H1 (cell line): ENCODE data around the gene NEBL. TPM values are rescaled to one million over a fixed set of nuclear protein-coding genes. Genes with fewer than 3 reads are reported as not detected.
"Not testable (repeated sequence)": the region's sequence is repeated elsewhere in the genome, so short reads cannot be mapped to it uniquely, and the experiment has no call there.

Experiments used
- CTCF ChIA-PET: fragments of 300-600 bp; sonication (Branson Sonifier 250); formaldehyde crosslinking; loops from one replicate; lab custom pipeline; 2021; ENCODE audit not compliant: partially characterized antibody; lab: Charles Lee
- POLR2A ChIA-PET: fragments of 300-600 bp; sonication (Branson Sonifier 250); formaldehyde crosslinking; loops from one replicate; lab custom pipeline; 2021; ENCODE audit warnings: inconsistent platforms; ENCODE audit not compliant: partially characterized antibody; lab: Charles Lee
- DNase-seq, 2 experiments: peaks; one replicate each; pipeline versions ENCODE4 v3.0.0 to v3.0.0-alpha.2; 2010 to 2022; ENCODE audit warnings: low spot score in 2 of 2, low read depth in 1 of 2, mixed read lengths in 1 of 2
- FAIRE-seq: peaks from 2 replicates; lab custom pipeline; 2011; peaks lifted over from hg19 to GRCh38; lab: Jason Lieb, UNC
- H2AFZ ChIP-seq: 2 replicates; pipeline ENCODE4 v1.8.1; 2012; ENCODE audit warnings: low read length, inconsistent platforms
- H2AK5ac ChIP-seq: 2 replicates; pipeline ENCODE4 v1.6.1; 2013; ENCODE audit warnings: low read depth, low read length
- H2BK120ac ChIP-seq: replicated peaks from 2 replicates; pipeline ENCODE3; 2013; ENCODE audit warnings: low read depth, low read length, inconsistent platforms
- H2BK12ac ChIP-seq: 2 replicates; pipeline ENCODE4 v1.6.1; 2013; ENCODE audit warnings: low read depth, low read length
- H2BK15ac ChIP-seq: 2 replicates; pipeline ENCODE4 v1.6.1; 2013; ENCODE audit warnings: low read length
- H2BK20ac ChIP-seq: 2 replicates; pipeline ENCODE4 v1.6.1; 2013; ENCODE audit warnings: low read length
- H2BK5ac ChIP-seq: 2 replicates; pipeline ENCODE4 v1.6.1; 2013; ENCODE audit warnings: low read depth, low read length
- H3K14ac ChIP-seq: 2 replicates; pipeline ENCODE4 v1.6.1; 2013; ENCODE audit warnings: inconsistent platforms; ENCODE audit not compliant: insufficient read length
- H3K18ac ChIP-seq: 2 replicates; pipeline ENCODE4 v1.6.1; 2013; ENCODE audit warnings: low read length; ENCODE audit errors: extremely low read depth
- H3K23ac ChIP-seq: 2 replicates; pipeline ENCODE4 v1.6.1; 2013; ENCODE audit warnings: inconsistent platforms; ENCODE audit not compliant: insufficient read length
- H3K23me2 ChIP-seq: 2 replicates; pipeline ENCODE4 v1.6.1; 2013; ENCODE audit warnings: low read depth, low read length
- H3K27ac ChIP-seq: 2 replicates; pipeline ENCODE4 v1.6.1; 2011; ENCODE audit warnings: low read depth, low read length, inconsistent platforms
- H3K27me3 ChIP-seq, 4 experiments: replicated peaks in 1 of 4; 1 replicate in 1 of 4; 2 replicates in 3 of 4; pipeline versions ENCODE4 v1.6.1 to v1.8.1; 2011 to 2013; ENCODE audit warnings: low read length in 3 of 4, mild to moderate bottlenecking in 3 of 4, inconsistent platforms in 2 of 4, mixed read lengths in 2 of 4, moderate library complexity in 1 of 4; ENCODE audit not compliant: control insufficient read depth in 3 of 4, insufficient read depth in 3 of 4; ENCODE audit errors: extremely low read depth in 1 of 4
- H3K36me3 ChIP-seq, 4 experiments: 2 replicates each; pipeline versions ENCODE4 v1.6.1 to v1.8.1; 2011 to 2013; ENCODE audit warnings: mild to moderate bottlenecking in 4 of 4, low read length in 3 of 4, moderate library complexity in 2 of 4, control low read depth in 1 of 4, inconsistent platforms in 1 of 4; ENCODE audit not compliant: insufficient read depth in 4 of 4, control insufficient read depth in 2 of 4
- H3K4ac ChIP-seq: replicated peaks from 2 replicates; pipeline ENCODE3; 2013; ENCODE audit warnings: low read length, low read depth, mixed read lengths, inconsistent platforms; ENCODE audit not compliant: insufficient read length
- H3K4me1 ChIP-seq, 4 experiments: replicated peaks in 1 of 4; 1 replicate in 1 of 4; 2 replicates in 3 of 4; pipeline versions ENCODE4 v1.6.1 to v1.8.1; 2011 to 2013; ENCODE audit warnings: low read length in 3 of 4, inconsistent platforms in 2 of 4, mixed read lengths in 1 of 4; ENCODE audit not compliant: insufficient read depth in 4 of 4, control insufficient read depth in 3 of 4
- H3K4me2 ChIP-seq, 2 experiments: 2 replicates each; pipeline versions ENCODE4 v1.6.1 to v1.8.1; 2011 to 2013; ENCODE audit warnings: low read depth in 2 of 2, low read length in 2 of 2, control low read depth in 1 of 2, inconsistent platforms in 1 of 2, mild to moderate bottlenecking in 1 of 2; ENCODE audit not compliant: insufficient read depth in 1 of 2
- H3K4me3 ChIP-seq, 4 experiments: fragments of 200-600, 300-600 bp in 1 of 4; sonication (generic), shearing (Covaris generic), sonication (Bioruptor Twin) in 1 of 4; 2 replicates each; pipeline versions ENCODE4 v1.5.1 to v1.8.1; 2011 to 2016; ENCODE audit warnings: low read length in 4 of 4, low read depth in 3 of 4, control low read depth in 2 of 4, inconsistent platforms in 2 of 4, mild to moderate bottlenecking in 2 of 4, mixed read lengths in 1 of 4, moderate library complexity in 1 of 4; ENCODE audit not compliant: insufficient read depth in 2 of 4; ENCODE audit errors: extremely low read depth in 1 of 4
- H3K56ac ChIP-seq: replicated peaks from 2 replicates; pipeline ENCODE3; 2013; ENCODE audit warnings: low read depth, mild to moderate bottlenecking, mixed read lengths, low read length, inconsistent platforms; ENCODE audit not compliant: insufficient read length
- H3K79me1 ChIP-seq: 2 replicates; pipeline ENCODE4 v1.6.1; 2013; ENCODE audit warnings: low read depth, low read length, control low read depth
- H3K79me2 ChIP-seq, 2 experiments: 2 replicates each; pipeline versions ENCODE4 v1.6.1 to v1.8.1; 2012 to 2013; ENCODE audit warnings: low read length in 2 of 2, mild to moderate bottlenecking in 2 of 2, inconsistent platforms in 1 of 2; ENCODE audit not compliant: insufficient read depth in 2 of 2, control insufficient read depth in 1 of 2
- H3K9ac ChIP-seq, 4 experiments: replicated peaks in 1 of 4; 1 replicate in 1 of 4; 2 replicates in 3 of 4; pipeline versions ENCODE4 v1.6.1 to v1.8.1; 2011 to 2013; ENCODE audit warnings: low read depth in 3 of 4, low read length in 3 of 4, control low read depth in 2 of 4, mild to moderate bottlenecking in 2 of 4, moderate library complexity in 2 of 4, inconsistent platforms in 1 of 4; ENCODE audit errors: extremely low read depth in 1 of 4
- H3K9me3 ChIP-seq, 2 experiments: 2 replicates each; pipeline versions ENCODE4 v1.6.1 to v1.8.1; 2012 to 2013; ENCODE audit warnings: mild to moderate bottlenecking in 2 of 2, moderate library complexity in 2 of 2, control low read depth in 1 of 2, inconsistent platforms in 1 of 2, low read depth in 1 of 2, low read length in 1 of 2, mixed read lengths in 1 of 2; ENCODE audit not compliant: insufficient read depth in 2 of 2
- H4K20me1 ChIP-seq, 2 experiments: replicated peaks in 1 of 2; 2 replicates each; pipeline versions ENCODE3 to v1.8.1; 2011 to 2013; ENCODE audit warnings: inconsistent platforms in 2 of 2, low read length in 2 of 2, mild to moderate bottlenecking in 1 of 2; ENCODE audit not compliant: insufficient read depth in 2 of 2, control insufficient read depth in 1 of 2
- H4K5ac ChIP-seq: 2 replicates; pipeline ENCODE4 v1.6.1; 2013; ENCODE audit warnings: low read length, low read depth, mixed read lengths, inconsistent platforms; ENCODE audit not compliant: insufficient read length
- H4K8ac ChIP-seq: 2 replicates; pipeline ENCODE4 v1.8.0; 2013; ENCODE audit warnings: mild to moderate bottlenecking, moderate library complexity, low read length, inconsistent platforms; ENCODE audit not compliant: insufficient read depth; ENCODE audit errors: extremely low read depth
- H4K91ac ChIP-seq: replicated peaks from 2 replicates; pipeline ENCODE3; 2013; ENCODE audit warnings: low read length, mixed read lengths, inconsistent platforms; ENCODE audit not compliant: insufficient read length
- JUN ChIP-seq: IDR thresholded peaks from 2 replicates; pipeline ENCODE4 v1.6.1; 2011; ENCODE audit warnings: low read depth, mild to moderate bottlenecking, improper control_type of control experiment, low read length
- NRF1 ChIP-seq: IDR thresholded peaks from 2 replicates; pipeline ENCODE4 v1.6.1; 2011; ENCODE audit warnings: mild to moderate bottlenecking, low read depth, low read length, improper control_type of control experiment
- POLR2AphosphoS5 ChIP-seq: IDR thresholded peaks from 2 replicates; pipeline ENCODE4 v1.6.1; 2011; ENCODE audit warnings: low read depth, low read length
- SRF ChIP-seq: IDR thresholded peaks from 2 replicates; pipeline ENCODE4 v1.6.1; 2011; ENCODE audit warnings: mild to moderate bottlenecking, low read depth, low read length, moderate library complexity
- YY1 ChIP-seq: IDR thresholded peaks from 2 replicates; pipeline ENCODE4 v1.6.1; 2011; ENCODE audit warnings: low read depth, mild to moderate bottlenecking, low read length
- WGBS, 2 experiments: shearing (Covaris generic) in 1 of 2; methylation state at CpG; one replicate each; pipeline versions ENCODE4 v1.1.6 to v1.1.7; 2013 to 2015; ENCODE audit warnings: low lambda C conversion rate in 2 of 2, mixed read lengths in 2 of 2, inconsistent platforms in 1 of 2, low coverage in 1 of 2, missing lambda C conversion rate in 1 of 2; ENCODE audit not compliant: insufficient replicate concordance in 2 of 2, insufficient coverage in 1 of 2, insufficient read length in 1 of 2; ENCODE audit errors: extremely low coverage in 1 of 2, missing lambda C conversion rate in 1 of 2; 5-methylcytosine and 5-hydroxymethylcytosine counted together
- polyA plus RNA-seq, 7 experiments: library from polyadenylated mRNA; depleted of rRNA in 3 of 7; stranded (reverse) in 5 of 7; unstranded in 2 of 7; fragments of >200 nt in 5 of 7; fragments of 200-250 nt in 2 of 7; gene quantifications; 1 replicate in 5 of 7; 2 replicates in 1 of 7; 4 replicates in 1 of 7; pipeline versions ENCODE4 v1.2.1 to v1.2.3, GENCODE V29; 2011 to 2013; ENCODE audit warnings: missing spikeins in 2 of 7, mixed read lengths in 2 of 7
- total RNA-seq: library from RNA; stranded (reverse); fragmentation: NEBNext Ultra II Directional; extraction: Animal tissue kit (Norgen Biotek cat#: 25700); gene quantifications from 2 replicates; pipeline ENCODE4 v1.2.1, GENCODE V29; 2021
- TF ChIP-seq, protein P1 (sequence below): IDR thresholded peaks from 2 replicates; pipeline ENCODE4 v1.6.1; 2012; ENCODE audit warnings: inconsistent platforms

NEBL gene
- total and polyA plus RNA-seq, 2 of the 8 experiments (the other 6 are each of a cell fraction or from before 2014, with no cell fraction given) = 7.5 to 10.5 TPM

DNA sequence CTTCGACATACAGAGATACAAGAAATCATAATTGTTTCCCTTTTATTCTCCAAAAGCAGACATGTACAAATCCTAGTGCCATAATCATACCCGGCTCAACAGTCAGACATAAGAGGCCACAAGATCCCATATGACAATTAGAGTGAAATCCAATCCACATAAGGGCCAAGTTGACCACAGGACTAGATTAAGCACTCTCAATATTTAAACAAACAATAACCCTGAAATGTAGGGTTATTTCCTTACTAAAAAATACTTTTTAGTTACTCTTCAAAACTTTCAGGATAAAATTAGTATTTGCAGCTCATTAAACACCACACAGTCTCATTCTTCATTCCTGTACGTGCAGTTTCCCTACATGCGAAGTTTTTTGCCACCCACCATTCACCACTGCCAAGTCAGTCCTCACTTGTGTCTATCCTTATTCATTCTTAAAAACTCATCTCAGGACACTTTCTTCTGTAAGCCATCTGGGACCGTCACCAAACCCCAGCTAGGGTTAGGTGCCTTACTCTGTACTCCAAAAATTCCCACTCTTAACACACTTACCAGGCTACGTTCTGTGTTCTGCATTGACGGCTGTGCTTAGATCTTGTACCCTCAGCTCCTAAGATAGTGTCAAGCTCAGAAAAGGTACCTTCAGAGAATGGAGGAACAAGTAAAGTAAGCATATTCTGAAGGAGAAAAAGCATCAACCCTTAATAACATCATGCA is 47.8 kb upstream of the NEBL start (continued):
- TF ChIP-seq YY1 = no peak
- TF ChIP-seq JUN = no peak
- no peak for TF ChIP-seq SRF
- TF ChIP-seq POLR2AphosphoS5 = no peak
- no peak for TF ChIP-seq NRF1
- TF ChIP-seq, protein P1, sequence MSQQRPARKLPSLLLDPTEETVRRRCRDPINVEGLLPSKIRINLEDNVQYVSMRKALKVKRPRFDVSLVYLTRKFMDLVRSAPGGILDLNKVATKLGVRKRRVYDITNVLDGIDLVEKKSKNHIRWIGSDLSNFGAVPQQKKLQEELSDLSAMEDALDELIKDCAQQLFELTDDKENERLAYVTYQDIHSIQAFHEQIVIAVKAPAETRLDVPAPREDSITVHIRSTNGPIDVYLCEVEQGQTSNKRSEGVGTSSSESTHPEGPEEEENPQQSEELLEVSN = no peak

DNA sequence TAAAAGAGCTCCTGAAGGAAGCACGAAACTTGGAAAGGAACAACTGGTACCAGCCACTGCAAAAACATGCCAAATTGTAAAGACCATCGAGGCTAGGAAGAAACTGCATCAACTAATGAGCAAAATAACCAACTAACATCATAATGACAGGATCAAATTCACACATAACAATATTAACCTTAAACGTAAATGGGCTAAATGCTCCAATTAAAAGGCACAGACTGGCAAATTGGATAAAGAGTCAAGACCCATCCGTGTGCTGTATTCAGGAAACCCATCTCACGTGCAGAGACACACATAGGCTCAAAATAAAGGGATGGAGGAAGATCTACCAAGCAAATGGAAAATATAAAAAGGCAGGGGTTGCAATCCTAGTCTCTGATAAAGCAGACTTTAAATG is 42.3 kb upstream of the NEBL start:
- H2AFZ ChIP-seq, H2BK20ac ChIP-seq, H3K79me1 ChIP-seq, H4K8ac ChIP-seq, H2BK120ac ChIP-seq, DNase-seq, H3K56ac ChIP-seq, H4K5ac ChIP-seq, H3K23ac ChIP-seq, CTCF ChIA-PET, POLR2A ChIA-PET, H2BK15ac ChIP-seq, H3K27me3 ChIP-seq, H4K20me1 ChIP-seq, H2BK5ac ChIP-seq, H3K27ac ChIP-seq, H3K18ac ChIP-seq, H3K36me3 ChIP-seq, H3K4me2 ChIP-seq, H2BK12ac ChIP-seq, H2AK5ac ChIP-seq, H3K4ac ChIP-seq, H3K14ac ChIP-seq, H3K23me2 ChIP-seq, H3K79me2 ChIP-seq, H3K4me1 ChIP-seq, H4K91ac ChIP-seq, FAIRE-seq, H3K9ac ChIP-seq, H3K4me3 ChIP-seq: not testable (repeated sequence)
- peaks cover 3 to 20% of the 10 kb centered on the region in 2 experiments for H3K9me3 ChIP-seq
- WGBS, 2 experiments = 84% methylated on average over 5 of the region's 5 CpGs; no CpG with 5 or more reads in 1 of the 2 experiments
